H1 (cell line): ENCODE data around the gene PHACTR2. TPM values are rescaled to one million over a fixed set of nuclear protein-coding genes. Genes with fewer than 3 reads are reported as not detected.
"Not testable (repeated sequence)": the region's sequence is repeated elsewhere in the genome, so short reads cannot be mapped to it uniquely, and the experiment has no call there.

ENCODE experiments used
- CTCF ChIA-PET: fragments of 300-600 bp; sonication (Branson Sonifier 250); formaldehyde crosslinking; loops from one replicate; lab custom pipeline; 2021; ENCODE audit not compliant: partially characterized antibody; lab: Charles Lee
- POLR2A ChIA-PET: fragments of 300-600 bp; sonication (Branson Sonifier 250); formaldehyde crosslinking; loops from one replicate; lab custom pipeline; 2021; ENCODE audit warnings: inconsistent platforms; ENCODE audit not compliant: partially characterized antibody; lab: Charles Lee
- DNase-seq, 2 experiments: peaks; one replicate each; pipeline versions ENCODE4 v3.0.0 to v3.0.0-alpha.2; 2010 to 2022; ENCODE audit warnings: low spot score in 2 of 2, low read depth in 1 of 2, mixed read lengths in 1 of 2
- FAIRE-seq: peaks from 2 replicates; lab custom pipeline; 2011; peaks lifted over from hg19 to GRCh38; lab: Jason Lieb, UNC
- H2AFZ ChIP-seq: 2 replicates; pipeline ENCODE4 v1.8.1; 2012; ENCODE audit warnings: low read length, inconsistent platforms
- H2AK5ac ChIP-seq: 2 replicates; pipeline ENCODE4 v1.6.1; 2013; ENCODE audit warnings: low read depth, low read length
- H2BK120ac ChIP-seq: replicated peaks from 2 replicates; pipeline ENCODE3; 2013; ENCODE audit warnings: low read depth, low read length, inconsistent platforms
- H2BK12ac ChIP-seq: 2 replicates; pipeline ENCODE4 v1.6.1; 2013; ENCODE audit warnings: low read depth, low read length
- H2BK15ac ChIP-seq: 2 replicates; pipeline ENCODE4 v1.6.1; 2013; ENCODE audit warnings: low read length
- H2BK20ac ChIP-seq: 2 replicates; pipeline ENCODE4 v1.6.1; 2013; ENCODE audit warnings: low read length
- H2BK5ac ChIP-seq: 2 replicates; pipeline ENCODE4 v1.6.1; 2013; ENCODE audit warnings: low read depth, low read length
- H3K14ac ChIP-seq: 2 replicates; pipeline ENCODE4 v1.6.1; 2013; ENCODE audit warnings: inconsistent platforms; ENCODE audit not compliant: insufficient read length
- H3K18ac ChIP-seq: 2 replicates; pipeline ENCODE4 v1.6.1; 2013; ENCODE audit warnings: low read length; ENCODE audit errors: extremely low read depth
- H3K23ac ChIP-seq: 2 replicates; pipeline ENCODE4 v1.6.1; 2013; ENCODE audit warnings: inconsistent platforms; ENCODE audit not compliant: insufficient read length
- H3K23me2 ChIP-seq: 2 replicates; pipeline ENCODE4 v1.6.1; 2013; ENCODE audit warnings: low read depth, low read length
- H3K27ac ChIP-seq: 2 replicates; pipeline ENCODE4 v1.6.1; 2011; ENCODE audit warnings: low read depth, low read length, inconsistent platforms
- H3K27me3 ChIP-seq, 4 experiments: replicated peaks in 1 of 4; 1 replicate in 1 of 4; 2 replicates in 3 of 4; pipeline versions ENCODE4 v1.6.1 to v1.8.1; 2011 to 2013; ENCODE audit warnings: low read length in 3 of 4, mild to moderate bottlenecking in 3 of 4, inconsistent platforms in 2 of 4, mixed read lengths in 2 of 4, moderate library complexity in 1 of 4; ENCODE audit not compliant: control insufficient read depth in 3 of 4, insufficient read depth in 3 of 4; ENCODE audit errors: extremely low read depth in 1 of 4
- H3K36me3 ChIP-seq, 4 experiments: 2 replicates each; pipeline versions ENCODE4 v1.6.1 to v1.8.1; 2011 to 2013; ENCODE audit warnings: mild to moderate bottlenecking in 4 of 4, low read length in 3 of 4, moderate library complexity in 2 of 4, control low read depth in 1 of 4, inconsistent platforms in 1 of 4; ENCODE audit not compliant: insufficient read depth in 4 of 4, control insufficient read depth in 2 of 4
- H3K4ac ChIP-seq: replicated peaks from 2 replicates; pipeline ENCODE3; 2013; ENCODE audit warnings: low read length, low read depth, mixed read lengths, inconsistent platforms; ENCODE audit not compliant: insufficient read length
- H3K4me1 ChIP-seq, 4 experiments: replicated peaks in 1 of 4; 1 replicate in 1 of 4; 2 replicates in 3 of 4; pipeline versions ENCODE4 v1.6.1 to v1.8.1; 2011 to 2013; ENCODE audit warnings: low read length in 3 of 4, inconsistent platforms in 2 of 4, mixed read lengths in 1 of 4; ENCODE audit not compliant: insufficient read depth in 4 of 4, control insufficient read depth in 3 of 4
- H3K4me2 ChIP-seq, 2 experiments: 2 replicates each; pipeline versions ENCODE4 v1.6.1 to v1.8.1; 2011 to 2013; ENCODE audit warnings: low read depth in 2 of 2, low read length in 2 of 2, control low read depth in 1 of 2, inconsistent platforms in 1 of 2, mild to moderate bottlenecking in 1 of 2; ENCODE audit not compliant: insufficient read depth in 1 of 2
- H3K4me3 ChIP-seq, 4 experiments: fragments of 200-600, 300-600 bp in 1 of 4; sonication (generic), shearing (Covaris generic), sonication (Bioruptor Twin) in 1 of 4; 2 replicates each; pipeline versions ENCODE4 v1.5.1 to v1.8.1; 2011 to 2016; ENCODE audit warnings: low read length in 4 of 4, low read depth in 3 of 4, control low read depth in 2 of 4, inconsistent platforms in 2 of 4, mild to moderate bottlenecking in 2 of 4, mixed read lengths in 1 of 4, moderate library complexity in 1 of 4; ENCODE audit not compliant: insufficient read depth in 2 of 4; ENCODE audit errors: extremely low read depth in 1 of 4
- H3K56ac ChIP-seq: replicated peaks from 2 replicates; pipeline ENCODE3; 2013; ENCODE audit warnings: low read depth, mild to moderate bottlenecking, mixed read lengths, low read length, inconsistent platforms; ENCODE audit not compliant: insufficient read length
- H3K79me1 ChIP-seq: 2 replicates; pipeline ENCODE4 v1.6.1; 2013; ENCODE audit warnings: low read depth, low read length, control low read depth
- H3K79me2 ChIP-seq, 2 experiments: 2 replicates each; pipeline versions ENCODE4 v1.6.1 to v1.8.1; 2012 to 2013; ENCODE audit warnings: low read length in 2 of 2, mild to moderate bottlenecking in 2 of 2, inconsistent platforms in 1 of 2; ENCODE audit not compliant: insufficient read depth in 2 of 2, control insufficient read depth in 1 of 2
- H3K9ac ChIP-seq, 4 experiments: replicated peaks in 1 of 4; 1 replicate in 1 of 4; 2 replicates in 3 of 4; pipeline versions ENCODE4 v1.6.1 to v1.8.1; 2011 to 2013; ENCODE audit warnings: low read depth in 3 of 4, low read length in 3 of 4, control low read depth in 2 of 4, mild to moderate bottlenecking in 2 of 4, moderate library complexity in 2 of 4, inconsistent platforms in 1 of 4; ENCODE audit errors: extremely low read depth in 1 of 4
- H3K9me3 ChIP-seq, 2 experiments: 2 replicates each; pipeline versions ENCODE4 v1.6.1 to v1.8.1; 2012 to 2013; ENCODE audit warnings: mild to moderate bottlenecking in 2 of 2, moderate library complexity in 2 of 2, control low read depth in 1 of 2, inconsistent platforms in 1 of 2, low read depth in 1 of 2, low read length in 1 of 2, mixed read lengths in 1 of 2; ENCODE audit not compliant: insufficient read depth in 2 of 2
- H4K20me1 ChIP-seq, 2 experiments: replicated peaks in 1 of 2; 2 replicates each; pipeline versions ENCODE3 to v1.8.1; 2011 to 2013; ENCODE audit warnings: inconsistent platforms in 2 of 2, low read length in 2 of 2, mild to moderate bottlenecking in 1 of 2; ENCODE audit not compliant: insufficient read depth in 2 of 2, control insufficient read depth in 1 of 2
- H4K5ac ChIP-seq: 2 replicates; pipeline ENCODE4 v1.6.1; 2013; ENCODE audit warnings: low read length, low read depth, mixed read lengths, inconsistent platforms; ENCODE audit not compliant: insufficient read length
- H4K8ac ChIP-seq: 2 replicates; pipeline ENCODE4 v1.8.0; 2013; ENCODE audit warnings: mild to moderate bottlenecking, moderate library complexity, low read length, inconsistent platforms; ENCODE audit not compliant: insufficient read depth; ENCODE audit errors: extremely low read depth
- H4K91ac ChIP-seq: replicated peaks from 2 replicates; pipeline ENCODE3; 2013; ENCODE audit warnings: low read length, mixed read lengths, inconsistent platforms; ENCODE audit not compliant: insufficient read length
- WGBS, 2 experiments: shearing (Covaris generic) in 1 of 2; methylation state at CpG; one replicate each; pipeline versions ENCODE4 v1.1.6 to v1.1.7; 2013 to 2015; ENCODE audit warnings: low lambda C conversion rate in 2 of 2, mixed read lengths in 2 of 2, inconsistent platforms in 1 of 2, low coverage in 1 of 2, missing lambda C conversion rate in 1 of 2; ENCODE audit not compliant: insufficient replicate concordance in 2 of 2, insufficient coverage in 1 of 2, insufficient read length in 1 of 2; ENCODE audit errors: extremely low coverage in 1 of 2, missing lambda C conversion rate in 1 of 2; 5-methylcytosine and 5-hydroxymethylcytosine counted together
- polyA plus RNA-seq, 7 experiments: library from polyadenylated mRNA; depleted of rRNA in 3 of 7; stranded (reverse) in 5 of 7; unstranded in 2 of 7; fragments of >200 nt in 5 of 7; fragments of 200-250 nt in 2 of 7; gene quantifications; 1 replicate in 5 of 7; 2 replicates in 1 of 7; 4 replicates in 1 of 7; pipeline versions ENCODE4 v1.2.1 to v1.2.3, GENCODE V29; 2011 to 2013; ENCODE audit warnings: missing spikeins in 2 of 7, mixed read lengths in 2 of 7
- total RNA-seq: library from RNA; stranded (reverse); fragmentation: NEBNext Ultra II Directional; extraction: Animal tissue kit (Norgen Biotek cat#: 25700); gene quantifications from 2 replicates; pipeline ENCODE4 v1.2.1, GENCODE V29; 2021

PHACTR2 gene
- total and polyA plus RNA-seq, 2 of the 8 experiments (the other 6 are each of a cell fraction or from before 2014, with no cell fraction given): 16.9 to 131 TPM

DNA sequence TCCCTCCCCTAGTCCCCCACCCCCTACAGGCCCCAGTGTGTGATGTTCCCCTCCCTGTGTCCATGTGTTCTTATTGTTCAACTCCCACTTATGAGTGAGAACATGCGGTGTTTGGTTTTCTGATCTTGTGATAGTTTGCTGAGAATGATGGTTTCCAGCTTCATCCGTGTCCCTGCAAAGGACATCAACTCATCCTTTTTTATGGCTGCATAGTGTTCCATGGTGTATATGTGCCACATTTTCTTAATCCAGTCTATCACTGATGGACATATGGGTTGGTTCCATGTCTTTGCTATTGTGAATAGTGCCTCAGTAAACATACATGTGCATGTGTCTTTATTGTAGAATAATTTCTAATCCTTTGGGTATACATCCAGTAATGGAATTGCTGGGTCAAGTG lies 118.8 kb downstream of the PHACTR2 start:
- H2BK20ac ChIP-seq, H2AK5ac ChIP-seq, H2BK120ac ChIP-seq, H3K4me1 ChIP-seq, H3K4me3 ChIP-seq, H3K27me3 ChIP-seq, H4K8ac ChIP-seq, H4K20me1 ChIP-seq, FAIRE-seq, H3K4me2 ChIP-seq, H3K9ac ChIP-seq, H2AFZ ChIP-seq, DNase-seq, H2BK15ac ChIP-seq, H3K23ac ChIP-seq, H3K56ac ChIP-seq, H4K5ac ChIP-seq, H3K14ac ChIP-seq, H2BK12ac ChIP-seq, H3K23me2 ChIP-seq, POLR2A ChIA-PET, H3K79me2 ChIP-seq, H2BK5ac ChIP-seq, CTCF ChIA-PET, H3K4ac ChIP-seq, H4K91ac ChIP-seq, H3K27ac ChIP-seq, H3K79me1 ChIP-seq, H3K18ac ChIP-seq, H3K9me3 ChIP-seq: not testable (repeated sequence)
- peaks cover 0 to 27% (median 11%) of the 10 kb centered on the region in 4 experiments; a peak in 4 of 8 replicates for H3K36me3 ChIP-seq
- WGBS, 2 experiments: 95% methylated on average over 2 of the region's 2 CpGs; no CpG with 5 or more reads in 1 of the 2 experiments

DNA sequence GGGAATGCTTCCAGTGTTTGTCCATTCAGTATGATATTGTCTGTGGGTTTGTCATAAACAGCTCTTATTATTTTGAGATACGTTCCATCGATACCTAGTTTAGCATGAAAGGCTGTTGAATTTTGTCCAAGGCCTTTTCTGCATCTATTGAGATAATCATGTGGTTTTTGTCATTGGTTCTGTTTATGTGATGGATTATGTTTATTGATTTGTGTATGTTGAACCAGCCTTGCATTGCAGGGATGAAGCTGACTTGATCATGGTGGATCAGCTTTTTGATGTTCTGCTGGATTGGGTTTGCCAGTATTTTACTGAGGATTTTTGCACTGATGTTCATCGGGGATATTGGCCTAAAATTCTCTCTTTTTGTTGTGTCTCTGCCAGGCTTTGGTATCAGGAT lies 120.7 kb downstream of the PHACTR2 start:
- H3K14ac ChIP-seq, H3K9me3 ChIP-seq, H2BK5ac ChIP-seq, H2AFZ ChIP-seq, H3K23me2 ChIP-seq, POLR2A ChIA-PET, H2BK120ac ChIP-seq, H2BK15ac ChIP-seq, H3K4me2 ChIP-seq, H3K79me1 ChIP-seq, H4K8ac ChIP-seq, H3K79me2 ChIP-seq, H2BK12ac ChIP-seq, H2AK5ac ChIP-seq, H4K20me1 ChIP-seq, H3K4me1 ChIP-seq, H2BK20ac ChIP-seq, H3K4ac ChIP-seq, H3K4me3 ChIP-seq, H4K91ac ChIP-seq, H4K5ac ChIP-seq, H3K9ac ChIP-seq, H3K27me3 ChIP-seq, H3K18ac ChIP-seq, H3K27ac ChIP-seq, H3K23ac ChIP-seq, H3K56ac ChIP-seq, FAIRE-seq, DNase-seq: not testable (repeated sequence)
- CTCF ChIA-PET: interaction anchor here (1.2 to 2.2 kb wide), 2 partner anchors 10 to 223 kb away, joined by 3 to 4 read pairs; no protein-coding TSS in a partner anchor
- WGBS, 2 experiments: 87% methylated on average over 3 of the region's 3 CpGs; no CpG with 5 or more reads in 1 of the 2 experiments
- peaks cover 0 to 11% (median 8%) of the 10 kb centered on the region in 4 experiments; a peak in 5 of 8 replicates for H3K36me3 ChIP-seq
